Left renal cortex interstitium (tissue), 4 donors: Measurements from ENCODE around the gene OCLN. TPM values are rescaled to one million over a fixed set of nuclear protein-coding genes. Genes with fewer than 3 reads are reported as not detected.

ENCODE experiments used
- polyA plus RNA-seq, 4 donors: library from polyadenylated mRNA; unstranded; fragments of 120-200 nt; gene quantifications; one replicate each; pipeline ENCODE4 v1.2.1, GENCODE V29; 2013; ENCODE audit not compliant: insufficient read length in 4 of 4

Gene OCLN
- polyA plus RNA-seq, 4 donors = 33.2 to 45.1 (median 39.7) TPM

Other genes with a start within 250 kb of the OCLN start
- gene CCDC125, start 160.0 kb upstream of the OCLN start, polyA plus RNA-seq = 10 to 100 TPM in 3 of 4 donors, 1 to 10 TPM in 1; 9.0 to 14.9 (median 12.7) TPM
- gene AK6, start 123.3 kb upstream of the OCLN start, polyA plus RNA-seq = 10 to 100 TPM; 62.8 to 94.8 (median 76.4) TPM
- 10 to 100 TPM; 49.3 to 64.6 (median 52.9) TPM for gene TAF9, start 123.3 kb upstream of the OCLN start, polyA plus RNA-seq
- gene RAD17, start 123.0 kb upstream of the OCLN start, polyA plus RNA-seq = 10 to 100 TPM; 35.7 to 40.0 (median 38.3) TPM
- gene MARVELD2, start 77.7 kb upstream of the OCLN start, polyA plus RNA-seq = 10 to 100 TPM; 24.1 to 29.0 (median 27.0) TPM
- gene GTF2H2C, start 67.4 kb downstream of the OCLN start, polyA plus RNA-seq = 10 to 100 TPM; 20.8 to 72.3 (median 44.4) TPM